PC-9 (cell line): ENCODE data around the gene NIPAL3. TPM values are rescaled to one million over a fixed set of nuclear protein-coding genes. Genes with fewer than 3 reads are reported as not detected.
"Not testable (repeated sequence)": the region's sequence is repeated elsewhere in the genome, so short reads cannot be mapped to it uniquely, and the experiment has no call there.

Source experiments
- BruUV-seq: library from RNA; stranded (reverse); fragments of 400-500 nt; replicated peaks from 2 replicates; lab custom pipeline; 2021; lab: Mats Ljungman, UMichigan
- CTCF ChIA-PET: fragments of 300-600 bp; sonication (Branson Sonifier 250); formaldehyde crosslinking; loops from one replicate; lab custom pipeline; 2022; ENCODE audit warnings: antibody characterized with exemption; lab: Charles Lee
- POLR2A ChIA-PET: fragments of 300-600 bp; sonication (Branson Sonifier 250); formaldehyde crosslinking; loops from one replicate; lab custom pipeline; 2022; ENCODE audit warnings: antibody characterized with exemption; ENCODE audit not compliant: unreplicated experiment; lab: Charles Lee
- DNase-seq, 2 experiments: peaks; one replicate each; pipeline versions ENCODE4 v3.0.0 to v3.0.0-alpha.2; 2015 to 2022; ENCODE audit warnings: mixed read lengths in 1 of 2
- H2AFZ ChIP-seq: fragments of 200-600 bp; sonication (generic); 2 replicates; pipeline ENCODE4 v1.8.1; 2017; ENCODE audit warnings: antibody characterized with exemption
- H3F3A ChIP-seq: fragments of 200-600 bp; sonication (generic); 2 replicates; pipeline ENCODE4 v1.8.1; 2017; ENCODE audit warnings: antibody characterized with exemption, mild to moderate bottlenecking, low read depth; ENCODE audit not compliant: insufficient read depth
- H3K27ac ChIP-seq: fragments of 200-600 bp; sonication (generic); 2 replicates; pipeline ENCODE4 v1.6.1; 2016; ENCODE audit warnings: mixed run types
- H3K27me3 ChIP-seq: fragments of 200-600 bp; sonication (generic); 2 replicates; pipeline ENCODE4 v1.6.1; 2016; ENCODE audit warnings: low read depth, mixed run types; ENCODE audit not compliant: insufficient read depth
- H3K36me3 ChIP-seq: fragments of 200-600 bp; sonication (generic); 2 replicates; pipeline ENCODE4 v1.6.1; 2016; ENCODE audit warnings: low read depth, mixed run types
- H3K4me1 ChIP-seq: fragments of 200-600 bp; sonication (generic); replicated peaks from 2 replicates; pipeline ENCODE4 v1.6.1; 2016; ENCODE audit warnings: mixed run types; ENCODE audit not compliant: insufficient read depth
- H3K4me2 ChIP-seq: fragments of 200-600 bp; sonication (generic); 2 replicates; pipeline ENCODE4 v1.6.1; 2017; ENCODE audit warnings: mixed run types
- H3K4me3 ChIP-seq: fragments of 200-600 bp; sonication (generic); 2 replicates; pipeline ENCODE4 v1.6.1; 2016; ENCODE audit warnings: mixed run types
- H3K79me2 ChIP-seq: fragments of 200-600 bp; sonication (generic); 2 replicates; pipeline ENCODE4 v1.6.1; 2017; ENCODE audit warnings: low read depth, mixed run types
- H3K9me2 ChIP-seq: fragments of 200-600 bp; sonication (generic); 2 replicates; pipeline ENCODE4 v1.8.1; 2017; ENCODE audit warnings: mild to moderate bottlenecking; ENCODE audit not compliant: insufficient read depth
- H3K9me3 ChIP-seq: fragments of 200-600 bp; sonication (generic); 2 replicates; pipeline ENCODE4 v1.8.1; 2016; ENCODE audit warnings: low read depth; ENCODE audit not compliant: insufficient read depth
- H4K20me1 ChIP-seq: fragments of 200-600 bp; sonication (generic); 2 replicates; pipeline ENCODE4 v1.8.1; 2017; ENCODE audit not compliant: insufficient read depth
- EZH2 ChIP-seq: fragments of 200-600 bp; sonication (generic); IDR thresholded peaks from 2 replicates; pipeline ENCODE4 v1.8.0; 2017; ENCODE audit warnings: antibody characterized with exemption, low read depth
- intact Hi-C: fragments of 100-400 bp; cut with micrococcal nuclease; formaldehyde crosslinking; loops from one replicate; pipeline ENCODE4 v1.10.0; 2022; ENCODE audit not compliant: unreplicated experiment
- total RNA-seq: library from RNA; stranded (reverse); gene quantifications from 2 replicates; pipeline ENCODE4 v1.2.3, GENCODE V29; 2021
- TF ChIP-seq, protein P1 (sequence below): fragments of 200-600 bp; sonication (generic); conservative IDR thresholded peaks from 2 replicates; pipeline ENCODE4 v1.6.1; 2017; ENCODE audit warnings: mixed run types, antibody characterized with exemption, mild to moderate bottlenecking, moderate library complexity

NIPAL3 gene
- total RNA-seq, 1 experiment from 2014 or later: 42.0 TPM

DNA sequence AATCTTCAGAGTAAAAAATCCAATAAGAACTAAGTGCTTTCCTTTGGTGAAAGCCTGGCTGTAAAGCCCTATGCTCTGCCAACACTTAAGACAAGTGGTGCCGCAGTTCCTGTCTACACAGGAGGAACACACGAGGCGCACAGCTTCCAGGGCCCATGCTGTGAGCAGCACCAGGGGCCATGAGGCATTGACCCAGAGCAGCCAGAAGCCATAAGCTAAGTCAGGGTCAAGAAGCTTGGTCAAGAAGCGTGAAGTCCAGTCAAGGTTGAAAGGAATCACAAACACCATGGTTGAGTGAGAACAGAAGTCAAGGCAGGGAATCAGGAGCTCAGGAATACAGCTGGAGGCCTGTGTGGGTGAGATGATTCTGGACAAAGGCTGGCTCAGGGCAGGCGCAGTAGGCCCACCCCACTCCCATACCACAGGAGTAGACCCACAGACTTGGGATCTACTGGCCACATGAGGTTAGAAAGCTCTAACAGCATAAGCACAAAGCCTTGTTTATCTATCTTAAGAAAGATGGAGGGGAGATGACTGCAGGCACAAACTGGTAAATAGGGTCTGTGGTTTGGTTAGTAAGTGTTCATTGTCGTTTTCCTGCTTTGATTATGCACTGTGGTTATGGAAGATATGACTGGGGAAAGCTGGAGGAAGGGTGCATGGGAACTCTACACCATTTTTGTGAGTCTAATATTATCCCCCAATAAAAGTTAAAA, 44.1 kb downstream of the NIPAL3 start:
- no peaks in the 10 kb centered on the region for H3K79me2 ChIP-seq
- no peak for DNase-seq
- no peak overlapping the region for H3K4me2 ChIP-seq
- intact Hi-C loops: no loop called here
- H3K4me1 ChIP-seq: no peaks in the 10 kb centered on the region
- H3K27me3 ChIP-seq: no peaks in the 10 kb centered on the region
- H3K9me2 ChIP-seq: no peaks in the 10 kb centered on the region
- no peaks in the 10 kb centered on the region for H3K36me3 ChIP-seq
- no TSS peak for BruUV-seq
- CTCF ChIA-PET: no interaction called here
- H3K4me3 ChIP-seq: no peak overlapping the region
- POLR2A ChIA-PET: no interaction called here
- H4K20me1 ChIP-seq: no peaks in the 10 kb centered on the region
- TF ChIP-seq, protein P1, sequence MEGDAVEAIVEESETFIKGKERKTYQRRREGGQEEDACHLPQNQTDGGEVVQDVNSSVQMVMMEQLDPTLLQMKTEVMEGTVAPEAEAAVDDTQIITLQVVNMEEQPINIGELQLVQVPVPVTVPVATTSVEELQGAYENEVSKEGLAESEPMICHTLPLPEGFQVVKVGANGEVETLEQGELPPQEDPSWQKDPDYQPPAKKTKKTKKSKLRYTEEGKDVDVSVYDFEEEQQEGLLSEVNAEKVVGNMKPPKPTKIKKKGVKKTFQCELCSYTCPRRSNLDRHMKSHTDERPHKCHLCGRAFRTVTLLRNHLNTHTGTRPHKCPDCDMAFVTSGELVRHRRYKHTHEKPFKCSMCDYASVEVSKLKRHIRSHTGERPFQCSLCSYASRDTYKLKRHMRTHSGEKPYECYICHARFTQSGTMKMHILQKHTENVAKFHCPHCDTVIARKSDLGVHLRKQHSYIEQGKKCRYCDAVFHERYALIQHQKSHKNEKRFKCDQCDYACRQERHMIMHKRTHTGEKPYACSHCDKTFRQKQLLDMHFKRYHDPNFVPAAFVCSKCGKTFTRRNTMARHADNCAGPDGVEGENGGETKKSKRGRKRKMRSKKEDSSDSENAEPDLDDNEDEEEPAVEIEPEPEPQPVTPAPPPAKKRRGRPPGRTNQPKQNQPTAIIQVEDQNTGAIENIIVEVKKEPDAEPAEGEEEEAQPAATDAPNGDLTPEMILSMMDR: no peak
- no peak for TF ChIP-seq EZH2
- H3K9me3 ChIP-seq: no peaks in the 10 kb centered on the region
- no peak overlapping the region for H3K27ac ChIP-seq
- no peaks in the 10 kb centered on the region for H3F3A ChIP-seq
- H2AFZ ChIP-seq: no peak overlapping the region

DNA sequence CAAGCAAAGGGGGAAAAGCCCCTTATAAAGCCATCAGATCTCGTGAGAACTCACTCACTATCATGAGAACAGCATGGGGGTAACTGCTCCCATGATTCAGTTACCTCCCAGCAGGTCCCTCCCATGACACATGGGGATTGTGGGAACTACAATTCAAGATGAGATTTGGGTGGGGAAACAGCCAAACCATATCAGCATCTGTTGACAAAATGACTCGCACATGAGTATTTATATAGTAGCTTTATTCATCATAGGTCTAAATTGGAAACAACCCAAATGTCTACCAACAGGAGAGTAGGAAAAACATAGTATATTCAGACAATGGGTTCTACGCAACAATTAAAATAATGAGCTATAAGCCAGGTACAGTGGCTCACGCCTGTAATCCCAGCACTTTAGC, 46.5 kb downstream of the NIPAL3 start:
- CTCF ChIA-PET, H3K9me2 ChIP-seq, H3K4me3 ChIP-seq, H4K20me1 ChIP-seq, H3K79me2 ChIP-seq, H3K4me2 ChIP-seq, H2AFZ ChIP-seq, H3K27me3 ChIP-seq, BruUV-seq, intact Hi-C loops, H3K36me3 ChIP-seq, H3F3A ChIP-seq, H3K27ac ChIP-seq, H3K9me3 ChIP-seq, H3K4me1 ChIP-seq: not testable (repeated sequence)
- POLR2A ChIA-PET: interaction anchor here (0.7 kb wide), 1 partner anchor 141 kb away, joined by 7 read pairs; no protein-coding TSS in a partner anchor
- DNase-seq: peak in 1 of 2 experiments; percentile 43

DNA sequence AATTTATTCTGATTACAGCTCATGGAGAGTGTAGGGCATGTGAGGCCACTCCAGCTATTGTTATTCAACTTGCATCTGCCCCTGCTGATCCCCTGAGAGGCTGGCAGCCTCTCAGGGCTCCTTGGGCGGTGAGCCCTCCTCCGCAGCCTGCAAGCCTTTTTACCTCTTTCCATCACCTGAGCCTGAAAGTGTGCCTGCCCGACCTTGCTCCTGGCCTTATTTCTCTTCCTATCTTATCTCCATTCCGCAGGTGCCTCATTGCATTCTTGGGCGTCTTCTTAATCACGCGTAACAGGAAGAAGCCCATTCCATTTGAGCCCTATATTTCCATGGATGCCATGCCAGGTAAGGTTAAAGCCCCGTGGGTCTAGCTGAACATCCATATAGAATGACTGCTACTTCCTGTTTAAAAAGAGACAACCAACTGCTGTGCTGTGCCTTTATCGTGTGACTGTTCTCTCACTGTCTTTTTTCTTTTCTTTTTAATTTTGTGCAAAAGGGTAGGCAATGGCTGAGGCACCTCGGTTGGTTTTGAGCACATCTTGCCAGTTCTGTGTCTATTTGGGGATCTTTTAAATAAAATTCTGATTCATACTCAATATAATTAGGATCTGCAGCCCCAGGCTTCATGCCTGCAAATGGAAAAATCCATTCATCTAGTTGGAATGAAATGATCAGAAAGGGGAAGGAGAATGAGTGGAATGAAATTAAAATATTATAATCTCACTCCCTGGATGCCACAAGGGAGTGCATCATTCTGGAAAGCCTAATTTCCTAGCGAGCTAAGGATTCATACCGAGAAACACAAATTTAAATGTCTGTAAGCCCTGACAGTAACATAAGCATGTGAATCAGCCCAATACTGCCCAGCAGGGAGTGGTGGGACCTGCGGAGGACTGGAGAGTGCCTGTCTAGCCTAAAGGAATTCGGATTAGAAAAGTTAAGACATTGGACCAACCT, 48.5 kb downstream of the NIPAL3 start:
- CTCF ChIA-PET: no interaction called here
- Histone ChIP-seq H2AFZ (no peak overlapping the region), H3F3A (no peaks in the 10 kb centered on the region), H3K4me1 (no peaks in the 10 kb centered on the region), H3K9me3 (no peaks in the 10 kb centered on the region), H4K20me1 (no peaks in the 10 kb centered on the region), H3K79me2 (no peaks in the 10 kb centered on the region), H3K36me3 (no peaks in the 10 kb centered on the region), H3K4me2 (no peak overlapping the region), H3K27ac (no peak overlapping the region), H3K27me3 (no peaks in the 10 kb centered on the region), H3K9me2 (no peaks in the 10 kb centered on the region), H3K4me3 (no peak overlapping the region)
- POLR2A ChIA-PET: no interaction called here
- no TSS peak for BruUV-seq
- no peak for DNase-seq
- TF ChIP-seq, protein P1: no peak
- no peak for TF ChIP-seq EZH2
- intact Hi-C loops: no loop called here
